HuH-7.5 (cell line): ENCODE data around the gene RGS14.
"Not testable (repeated sequence)": the region's sequence is repeated elsewhere in the genome, so short reads cannot be mapped to it uniquely, and the experiment has no call there.

Experiments
- DNase-seq: peaks from one replicate; pipeline ENCODE4 v3.0.0; 2011; ENCODE audit warnings: low spot score

Gene RGS14

GRCh38 chr5:177327539-177328522 is 29.9 kb upstream of the RGS14 start:
- DNase-seq, result no peak

GRCh38 chr5:177328545-177329231 is 29.0 kb upstream of the RGS14 start:
- no peak for DNase-seq

- DNase-seq, result no peak
Measured at GRCh38 chr5:177329883-177330282, 27.8 kb upstream of the RGS14 start.

GRCh38 chr5:177330991-177331842 is 26.5 kb upstream of the RGS14 start:
- no peak for DNase-seq

GRCh38 chr5:177332031-177332895 is 25.5 kb upstream of the RGS14 start:
- DNase-seq, result no peak

GRCh38 chr5:177332896-177333260 is 24.8 kb upstream of the RGS14 start:
- DNase-seq, result no peak

GRCh38 chr5:177333420-177334154 is 24.1 kb upstream of the RGS14 start:
- DNase-seq, result no peak

- DNase-seq, result no peak
Measured at GRCh38 chr5:177334155-177334551, 23.6 kb upstream of the RGS14 start.

GRCh38 chr5:177334781-177335700 is 22.7 kb upstream of the RGS14 start:
- no peak for DNase-seq

- no peak for DNase-seq
Measured at GRCh38 chr5:177335701-177336065, 22.0 kb upstream of the RGS14 start.

GRCh38 chr5:177336112-177336511 is 21.6 kb upstream of the RGS14 start:
- no peak for DNase-seq

- no peak for DNase-seq
Measured at GRCh38 chr5:177336603-177337494, 20.9 kb upstream of the RGS14 start.

GRCh38 chr5:177338251-177339106 is 19.2 kb upstream of the RGS14 start:
- DNase-seq, result no peak

- no peak for DNase-seq
Measured at GRCh38 chr5:177339107-177339638, 18.6 kb upstream of the RGS14 start.

GRCh38 chr5:177343000-177343399 is 14.7 kb upstream of the RGS14 start:
- DNase-seq, result not testable (repeated sequence)

- no peak for DNase-seq
Measured at GRCh38 chr5:177343777-177344176, 13.9 kb upstream of the RGS14 start.

GRCh38 chr5:177344891-177345290 is 12.8 kb upstream of the RGS14 start:
- DNase-seq, result no peak
